ENCODE data around the gene DUSP1. TPM values are rescaled to one million over a fixed set of nuclear protein-coding genes. Genes with fewer than 3 reads are reported as not detected.

Gene DUSP1
- total RNA-seq, 2 experiments from 2014 or later: 5.3 to 7.0 TPM

DNA sequence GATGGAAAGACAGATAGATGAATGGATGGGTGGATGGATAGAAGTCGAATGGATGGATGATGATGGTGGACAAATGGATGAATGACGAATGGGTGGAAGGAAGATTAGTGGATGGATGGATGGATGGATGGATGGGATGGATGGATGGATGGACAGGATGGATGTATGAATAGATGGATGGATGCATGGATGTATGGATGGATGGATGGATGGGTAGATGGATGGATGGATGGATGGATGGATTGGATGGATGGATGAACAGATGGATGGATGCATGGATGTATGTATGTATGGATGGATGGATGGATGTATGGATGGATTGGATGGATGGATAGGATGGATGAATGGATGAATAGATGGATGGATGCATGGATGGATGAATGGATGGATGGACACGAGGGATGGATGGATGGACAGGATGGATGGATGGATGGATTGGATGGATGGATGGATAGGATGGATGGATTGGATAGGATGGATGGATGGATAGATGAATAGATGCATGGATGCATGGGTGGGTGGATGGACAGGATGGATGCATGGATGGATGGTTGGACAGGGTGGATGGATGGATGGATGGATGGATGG is 52.4 kb downstream of the DUSP1 start:
- H3K27ac ChIP-seq (ENCODE audit: low read depth, low read length, poor library complexity, severe bottlenecking): no peak overlapping the region
- H3K9me2 ChIP-seq (ENCODE audit: insufficient read depth, low read length): no peaks in the 10 kb centered on the region
- H4K20me1 ChIP-seq (ENCODE audit: insufficient read depth, low read length): no peaks in the 10 kb centered on the region
- H3K4me1 ChIP-seq (ENCODE audit: insufficient read depth, low read length, poor library complexity, severe bottlenecking): no peaks in the 10 kb centered on the region
- no peaks in the 10 kb centered on the region for H3K79me2 ChIP-seq (ENCODE audit: insufficient read depth, low read depth, low read length)
- DNase-seq (ENCODE audit: low spot score): no peak
- ChIA-PET CTCF (ENCODE audit: unreplicated experiment) (no interaction called here), POLR2A (no interaction called here)
- no peaks in the 10 kb centered on the region for H3K36me3 ChIP-seq (ENCODE audit: insufficient read depth, low read length)
- H3K4me3 ChIP-seq (ENCODE audit: low read depth, low read length, poor library complexity, severe bottlenecking): no peak overlapping the region
- no TSS peak for BruUV-seq (replicated peaks)
- no peak overlapping the region for H3K4me2 ChIP-seq (ENCODE audit: low read length)
- TF ChIP-seq, protein P1, sequence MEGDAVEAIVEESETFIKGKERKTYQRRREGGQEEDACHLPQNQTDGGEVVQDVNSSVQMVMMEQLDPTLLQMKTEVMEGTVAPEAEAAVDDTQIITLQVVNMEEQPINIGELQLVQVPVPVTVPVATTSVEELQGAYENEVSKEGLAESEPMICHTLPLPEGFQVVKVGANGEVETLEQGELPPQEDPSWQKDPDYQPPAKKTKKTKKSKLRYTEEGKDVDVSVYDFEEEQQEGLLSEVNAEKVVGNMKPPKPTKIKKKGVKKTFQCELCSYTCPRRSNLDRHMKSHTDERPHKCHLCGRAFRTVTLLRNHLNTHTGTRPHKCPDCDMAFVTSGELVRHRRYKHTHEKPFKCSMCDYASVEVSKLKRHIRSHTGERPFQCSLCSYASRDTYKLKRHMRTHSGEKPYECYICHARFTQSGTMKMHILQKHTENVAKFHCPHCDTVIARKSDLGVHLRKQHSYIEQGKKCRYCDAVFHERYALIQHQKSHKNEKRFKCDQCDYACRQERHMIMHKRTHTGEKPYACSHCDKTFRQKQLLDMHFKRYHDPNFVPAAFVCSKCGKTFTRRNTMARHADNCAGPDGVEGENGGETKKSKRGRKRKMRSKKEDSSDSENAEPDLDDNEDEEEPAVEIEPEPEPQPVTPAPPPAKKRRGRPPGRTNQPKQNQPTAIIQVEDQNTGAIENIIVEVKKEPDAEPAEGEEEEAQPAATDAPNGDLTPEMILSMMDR (conservative IDR thresholded peaks at IDR 0.05; ENCODE audit: low read length): no peak
- TF ChIP-seq EZH2phosphoT487 (IDR thresholded peaks at IDR 0.05; ENCODE audit: borderline replicate concordance, low read depth, low read length): no peak
- H2AFZ ChIP-seq (ENCODE audit: low read length): no peak overlapping the region
- H3K9me3 ChIP-seq (ENCODE audit: low read length): no peaks in the 10 kb centered on the region
- intact Hi-C loops (cut with micrococcal nuclease; ENCODE audit: unreplicated experiment): loop anchor here (5.0 to 10.0 kb wide), 2 partner anchors 116 to 134 kb away; partner anchors contain the start of gene ERGIC1

Small RNA genes within 50 kb of the gene (small RNA-seq; reads per million reads assigned to genes)
- not detected for gene AC022217.4
- gene RF00019: not detected

Other genes starting within 250 kb of the DUSP1 start
- 0.23 and 0.57 TPM in 2 replicates for gene NEURL1B, start 129.9 kb downstream of the DUSP1 start, total RNA-seq (2014; rRNA removed; shearing (Covaris generic))
- 0.30 and 0.32 TPM in 2 replicates for gene NEURL1B, start 129.9 kb downstream of the DUSP1 start, total RNA-seq (2022)
- 101 and 125 TPM in 2 replicates for gene ERGIC1, start 63.1 kb upstream of the DUSP1 start, total RNA-seq (2014; rRNA removed; shearing (Covaris generic))
- gene ERGIC1, start 63.1 kb upstream of the DUSP1 start, total RNA-seq (2022): 178 and 201 TPM in 2 replicates
- gene RPL26L1, start 188.2 kb upstream of the DUSP1 start, total RNA-seq (2014; rRNA removed; shearing (Covaris generic)): 34.5 and 45.0 TPM in 2 replicates
- 48.4 and 63.1 TPM in 2 replicates for gene RPL26L1, start 188.2 kb upstream of the DUSP1 start, total RNA-seq (2022)
- 26.9 and 39.9 TPM in 2 replicates for gene ATP6V0E1, start 212.6 kb upstream of the DUSP1 start, total RNA-seq (2014; rRNA removed; shearing (Covaris generic))
- 41.9 and 59.4 TPM in 2 replicates for gene ATP6V0E1, start 212.6 kb upstream of the DUSP1 start, total RNA-seq (2022)